Midbrain (tissue), 1 donor: ENCODE measurements around the gene HDAC10.

Experiments
- DNase-seq: peaks from one replicate; lab custom pipeline; 2025; lab: John Stamatoyannopoulos, UW

HDAC10 gene

GRCh38 chr22:50236731-50237409 is 14.2 kb downstream of the HDAC10 start:
- DNase-seq, result no peak

- DNase-seq, result no peak
Measured at GRCh38 chr22:50233223-50233622, 17.8 kb downstream of the HDAC10 start.

- no peak for DNase-seq
Measured at GRCh38 chr22:50232481-50233151, 18.4 kb downstream of the HDAC10 start.

- DNase-seq, result no peak
Measured at GRCh38 chr22:50229370-50229769, 21.7 kb downstream of the HDAC10 start.

GRCh38 chr22:50228366-50228765 is 22.7 kb downstream of the HDAC10 start:
- no peak for DNase-seq

GRCh38 chr22:50227579-50228215 is 23.4 kb downstream of the HDAC10 start:
- DNase-seq, result no peak

- no peak for DNase-seq
Measured at GRCh38 chr22:50226875-50227165, 24.2 kb downstream of the HDAC10 start.

- no peak for DNase-seq
Measured at GRCh38 chr22:50226063-50226874, 24.8 kb downstream of the HDAC10 start.

- DNase-seq, result no peak
Measured at GRCh38 chr22:50225200-50225969, 25.7 kb downstream of the HDAC10 start.

GRCh38 chr22:50224071-50224470 is 27.0 kb downstream of the HDAC10 start:
- no peak for DNase-seq

GRCh38 chr22:50222508-50222907 is 28.6 kb downstream of the HDAC10 start:
- no peak for DNase-seq

- no peak for DNase-seq
Measured at GRCh38 chr22:50221410-50222300, 29.4 kb downstream of the HDAC10 start.

GRCh38 chr22:50220603-50221409 is 30.3 kb downstream of the HDAC10 start:
- DNase-seq, result no peak

- DNase-seq, result no peak
Measured at GRCh38 chr22:50219800-50220602, 31.1 kb downstream of the HDAC10 start.

- DNase-seq, result no peak
Measured at GRCh38 chr22:50218996-50219727, 31.9 kb downstream of the HDAC10 start.

GRCh38 chr22:50218153-50218995 is 32.7 kb downstream of the HDAC10 start:
- no peak for DNase-seq

- DNase-seq, result no peak
Measured at GRCh38 chr22:50217543-50218152, 33.4 kb downstream of the HDAC10 start.
